ENCODE results near the gene NDRG3.
"Not testable (repeated sequence)": the region's sequence is repeated elsewhere in the genome, so short reads cannot be mapped to it uniquely, and the experiment has no call there.

NDRG3 gene

DNA sequence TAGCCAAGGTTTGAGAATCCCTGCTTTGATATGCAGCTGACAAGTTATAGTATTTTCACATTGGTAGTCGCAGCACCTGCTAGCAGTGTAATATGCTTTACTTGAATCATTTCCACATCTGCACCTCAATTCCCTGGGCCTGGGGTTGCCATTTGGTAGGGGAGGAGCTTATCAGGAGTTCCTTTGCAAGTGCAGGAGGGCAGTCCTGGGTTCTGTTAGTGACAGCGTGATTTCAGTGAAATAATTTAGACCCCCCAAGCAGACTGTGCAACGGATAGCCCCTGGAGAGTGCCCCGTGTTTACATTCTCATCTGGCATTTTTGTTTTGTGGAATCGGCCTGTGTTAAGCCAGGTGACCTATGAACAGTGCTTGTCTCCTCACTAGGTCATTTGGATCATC is 134.3 kb downstream of the NDRG3 start:
- no peak overlapping the region for H3K4me3 ChIP-seq (ENCODE audit: low read length in 2 of 2)
- no peak overlapping the region for H4K8ac ChIP-seq (ENCODE audit: low read depth, low read length)
- H3K27ac ChIP-seq (replicated peaks; ENCODE audit: low read length): no peak overlapping the region
- no peak overlapping the region for H3K14ac ChIP-seq (ENCODE audit: low read length)
- no peak overlapping the region for H4K91ac ChIP-seq (ENCODE audit: low read depth, low read length, poor library complexity)
- H3K4me2 ChIP-seq (ENCODE audit: insufficient read depth, low read length, poor library complexity, severe bottlenecking): no peak overlapping the region
- H2BK15ac ChIP-seq (ENCODE audit: low read length): no peak overlapping the region
- H3K9ac ChIP-seq (ENCODE audit: low read depth, low read length, poor library complexity): no peak overlapping the region
- H3K18ac ChIP-seq (ENCODE audit: low read length): no peak overlapping the region
- peaks cover 3% of the 10 kb centered on the region for H3K79me1 ChIP-seq (ENCODE audit: low read depth, low read length)
- WGBS, 2 donors (ENCODE audit: extremely low coverage in 2 of 2, insufficient read length in 2 of 2, insufficient replicate concordance in 1 of 2): no CpG with 5 or more reads among the region's 5 CpGs
- peaks cover 0 to 3% of the 10 kb centered on the region in 2 donors for H3K9me3 ChIP-seq (replicated peaks in 1 of 2; ENCODE audit: control insufficient read depth in 2 of 2, insufficient read depth in 1 of 2, low read depth in 1 of 2, low read length in 2 of 2)
- DNase-seq (ENCODE audit: low spot score): no peak
- no peak overlapping the region for H2AFZ ChIP-seq (ENCODE audit: low read length)
- H3K4me1 ChIP-seq (ENCODE audit: control insufficient read depth in 2 of 2, insufficient read depth in 1 of 2, low read depth in 1 of 2, low read length in 2 of 2): peaks cover 2 to 5% of the 10 kb centered on the region in 2 donors
- no peak overlapping the region for H2BK120ac ChIP-seq (ENCODE audit: low read depth, low read length)
- H3K4ac ChIP-seq (ENCODE audit: low read length): no peak overlapping the region
- no peak overlapping the region for H3K23ac ChIP-seq (ENCODE audit: low read depth, low read length, poor library complexity)
- no peak overlapping the region for H2BK5ac ChIP-seq (ENCODE audit: low read length)
- H3K36me3 ChIP-seq (replicated peaks in 1 of 2; ENCODE audit: control insufficient read depth in 2 of 2, insufficient read depth in 2 of 2, low read length in 2 of 2): peaks cover 46 to 78% of the 10 kb centered on the region in 2 donors
- no peaks in the 10 kb centered on the region for H3K27me3 ChIP-seq (ENCODE audit: control insufficient read depth in 3 of 3, insufficient read depth in 3 of 3, low read depth in 1 of 3, low read length in 3 of 3)
- no peak overlapping the region for H2AK5ac ChIP-seq (ENCODE audit: low read depth, low read length)
- no peak overlapping the region for H2BK12ac ChIP-seq (ENCODE audit: low read length)

DNA sequence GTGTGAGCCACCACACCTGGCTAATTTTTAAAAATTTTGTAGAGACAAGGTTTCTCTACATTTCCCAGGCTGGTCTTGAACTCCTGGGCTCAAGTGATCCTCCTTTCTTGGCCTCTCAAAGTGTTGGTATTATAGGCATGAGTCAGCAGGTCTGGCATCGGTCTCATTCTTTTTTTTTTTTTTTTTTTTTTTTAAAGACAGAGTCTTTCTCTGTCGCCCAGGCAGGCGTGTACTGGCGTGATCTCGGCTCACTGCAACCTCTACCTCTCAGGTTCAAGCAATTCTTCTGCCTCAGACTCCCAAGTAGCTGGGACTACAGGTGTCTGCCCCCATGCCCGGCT is 137.5 kb downstream of the NDRG3 start:
- Histone ChIP-seq H3K4me1 (ENCODE audit: control insufficient read depth in 2 of 2, insufficient read depth in 1 of 2, low read depth in 1 of 2, low read length in 2 of 2) (peaks cover 10 to 11% of the 10 kb centered on the region in 2 donors), H3K36me3 (replicated peaks in 1 of 2; ENCODE audit: control insufficient read depth in 2 of 2, insufficient read depth in 2 of 2, low read length in 2 of 2) (peaks cover 28 to 60% of the 10 kb centered on the region in 2 donors)
- not testable (repeated sequence) for H3K79me1 ChIP-seq (ENCODE audit: low read depth, low read length); H4K91ac ChIP-seq (ENCODE audit: low read depth, low read length, poor library complexity); H3K9ac ChIP-seq (ENCODE audit: low read depth, low read length, poor library complexity); H2AK5ac ChIP-seq (ENCODE audit: low read depth, low read length); H2BK15ac ChIP-seq (ENCODE audit: low read length); H2BK12ac ChIP-seq (ENCODE audit: low read length); H2BK120ac ChIP-seq (ENCODE audit: low read depth, low read length); H3K23ac ChIP-seq (ENCODE audit: low read depth, low read length, poor library complexity); H3K4me2 ChIP-seq (ENCODE audit: insufficient read depth, low read length, poor library complexity, severe bottlenecking); H2BK5ac ChIP-seq (ENCODE audit: low read length); H3K27ac ChIP-seq (replicated peaks; ENCODE audit: low read length); H2AFZ ChIP-seq (ENCODE audit: low read length); H4K8ac ChIP-seq (ENCODE audit: low read depth, low read length); H3K9me3 ChIP-seq (replicated peaks in 1 of 2; ENCODE audit: control insufficient read depth in 2 of 2, insufficient read depth in 1 of 2, low read depth in 1 of 2, low read length in 2 of 2); H3K18ac ChIP-seq (ENCODE audit: low read length); H3K27me3 ChIP-seq (ENCODE audit: control insufficient read depth in 3 of 3, insufficient read depth in 3 of 3, low read depth in 1 of 3, low read length in 3 of 3); H3K14ac ChIP-seq (ENCODE audit: low read length); DNase-seq (ENCODE audit: low spot score); H3K4me3 ChIP-seq (ENCODE audit: low read length in 2 of 2); H3K4ac ChIP-seq (ENCODE audit: low read length)
- no CpG with 5 or more reads among the region's 6 CpGs for WGBS, 2 donors (ENCODE audit: extremely low coverage in 2 of 2, insufficient read length in 2 of 2, insufficient replicate concordance in 1 of 2)

DNA sequence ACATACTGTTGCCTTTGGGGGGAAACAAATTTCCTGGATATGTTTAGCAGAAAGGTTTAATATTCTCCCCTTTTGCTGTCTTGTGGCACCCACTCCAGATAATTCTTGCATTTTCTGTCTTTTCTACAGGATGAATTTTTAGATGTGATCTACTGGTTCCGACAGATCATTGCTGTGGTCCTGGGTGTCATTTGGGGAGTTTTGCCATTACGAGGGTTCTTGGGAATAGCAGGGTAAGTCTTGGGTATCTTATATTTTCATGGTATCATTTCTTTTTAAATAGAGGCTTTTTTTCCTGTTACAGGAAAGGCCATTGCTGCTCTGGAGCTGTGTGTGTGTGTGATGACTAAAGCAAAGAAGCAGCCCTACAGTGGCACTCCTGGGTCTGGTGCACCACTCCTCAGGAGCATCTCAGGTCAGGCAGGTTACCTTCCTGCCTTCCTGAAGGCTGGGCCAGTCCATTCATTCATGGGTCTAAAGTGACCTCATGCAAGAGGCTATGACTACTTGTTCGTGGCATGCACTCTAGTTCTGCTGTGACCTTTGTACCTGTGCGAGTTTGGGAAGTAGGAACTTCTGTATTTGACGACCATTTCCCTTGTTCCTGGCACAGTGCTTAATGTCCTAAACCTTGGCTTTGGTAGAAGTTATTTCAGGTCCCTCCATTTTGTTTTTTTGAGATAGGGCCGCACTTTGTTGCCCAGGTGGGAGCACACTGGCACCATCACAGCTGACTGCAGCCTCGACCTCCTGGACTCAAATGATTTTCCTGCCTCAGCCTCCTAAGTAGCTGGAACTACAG is 138.1 kb downstream of the NDRG3 start:
- Histone ChIP-seq H2AFZ (ENCODE audit: low read length) (no peak overlapping the region), H4K91ac (ENCODE audit: low read depth, low read length, poor library complexity) (no peak overlapping the region), H2BK120ac (ENCODE audit: low read depth, low read length) (no peak overlapping the region), H3K4me3 (ENCODE audit: low read length in 2 of 2) (peak overlapping the region in 1 of 2 donors; percentile 18), H3K23ac (ENCODE audit: low read depth, low read length, poor library complexity) (no peak overlapping the region), H2AK5ac (ENCODE audit: low read depth, low read length) (no peak overlapping the region), H2BK15ac (ENCODE audit: low read length) (no peak overlapping the region), H3K9me3 (replicated peaks in 1 of 2; ENCODE audit: control insufficient read depth in 2 of 2, insufficient read depth in 1 of 2, low read depth in 1 of 2, low read length in 2 of 2) (peaks cover 0 to 3% of the 10 kb centered on the region in 2 donors), H3K18ac (ENCODE audit: low read length) (no peak overlapping the region), H3K27me3 (ENCODE audit: control insufficient read depth in 3 of 3, insufficient read depth in 3 of 3, low read depth in 1 of 3, low read length in 3 of 3) (no peaks in the 10 kb centered on the region), H2BK12ac (ENCODE audit: low read length) (no peak overlapping the region), H3K9ac (ENCODE audit: low read depth, low read length, poor library complexity) (no peak overlapping the region), H3K4me1 (ENCODE audit: control insufficient read depth in 2 of 2, insufficient read depth in 1 of 2, low read depth in 1 of 2, low read length in 2 of 2) (peaks cover 10 to 11% of the 10 kb centered on the region in 2 donors), H3K79me1 (ENCODE audit: low read depth, low read length) (peaks cover 7% of the 10 kb centered on the region), H4K8ac (ENCODE audit: low read depth, low read length) (no peak overlapping the region), H3K4ac (ENCODE audit: low read length) (no peak overlapping the region), H3K27ac (replicated peaks; ENCODE audit: low read length) (no peak overlapping the region), H3K4me2 (ENCODE audit: insufficient read depth, low read length, poor library complexity, severe bottlenecking) (no peak overlapping the region), H3K36me3 (replicated peaks in 1 of 2; ENCODE audit: control insufficient read depth in 2 of 2, insufficient read depth in 2 of 2, low read length in 2 of 2) (peaks cover 26 to 55% of the 10 kb centered on the region in 2 donors), H3K14ac (ENCODE audit: low read length) (no peak overlapping the region), H2BK5ac (ENCODE audit: low read length) (no peak overlapping the region)
- no CpG with 5 or more reads among the region's 7 CpGs for WGBS, 2 donors (ENCODE audit: extremely low coverage in 2 of 2, insufficient read length in 2 of 2, insufficient replicate concordance in 1 of 2)
- no peak for DNase-seq (ENCODE audit: low spot score)

DNA sequence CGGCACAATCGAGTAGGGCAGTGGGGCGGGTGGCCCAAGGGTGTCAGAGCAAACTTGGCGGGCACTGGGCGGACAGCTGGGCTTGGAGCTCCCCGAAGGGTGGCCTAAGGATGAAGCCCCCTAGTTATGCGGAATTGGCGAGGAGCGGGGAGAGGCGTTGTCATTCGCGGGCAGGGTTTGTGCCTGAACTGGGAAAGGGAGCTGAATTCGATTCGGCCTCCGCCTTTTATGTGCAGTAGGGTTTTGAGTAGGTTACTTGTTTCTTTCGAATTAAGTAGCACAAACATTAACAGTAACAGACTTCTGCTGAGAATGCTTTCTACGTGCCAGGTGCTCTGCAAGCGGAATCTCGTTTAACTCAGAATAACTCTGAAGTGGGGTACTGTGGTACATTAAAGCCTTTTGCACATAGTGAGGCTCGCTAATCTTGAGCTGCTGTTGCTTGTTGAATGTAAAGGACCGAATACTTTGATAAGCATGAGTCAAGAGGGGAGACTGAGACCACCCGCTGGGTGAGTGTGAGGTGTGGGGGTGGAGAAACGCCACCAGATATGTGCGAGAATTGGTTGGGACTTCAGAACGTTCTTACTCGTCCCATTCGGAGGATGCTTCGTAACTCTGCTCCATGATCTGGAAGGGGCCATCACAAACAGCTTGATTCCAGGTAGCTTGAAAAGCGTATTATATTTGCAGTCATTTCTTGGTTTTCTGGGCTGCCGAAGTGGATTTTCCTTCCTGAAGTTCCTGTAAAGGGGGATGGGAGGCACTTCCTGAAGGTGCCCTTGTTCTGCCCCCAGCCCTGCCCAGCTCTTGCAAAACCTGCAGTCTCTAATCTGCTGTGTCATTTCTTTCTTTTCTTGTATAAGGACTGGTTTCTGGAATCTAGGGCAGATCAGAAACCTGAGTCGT is 139.5 kb downstream of the NDRG3 start:
- Histone ChIP-seq H3K14ac (ENCODE audit: low read length) (no peak overlapping the region), H2BK15ac (ENCODE audit: low read length) (no peak overlapping the region), H3K4ac (ENCODE audit: low read length) (no peak overlapping the region), H4K8ac (ENCODE audit: low read depth, low read length) (no peak overlapping the region), H3K23ac (ENCODE audit: low read depth, low read length, poor library complexity) (peak overlapping the region; percentile 66), H3K9ac (ENCODE audit: low read depth, low read length, poor library complexity) (peak overlapping the region; percentile 97), H3K18ac (ENCODE audit: low read length) (no peak overlapping the region), H3K4me3 (ENCODE audit: low read length in 2 of 2) (peak overlapping the region; percentile 93 to 94), H2BK5ac (ENCODE audit: low read length) (no peak overlapping the region), H2BK12ac (ENCODE audit: low read length) (no peak overlapping the region), H3K4me1 (ENCODE audit: control insufficient read depth in 2 of 2, insufficient read depth in 1 of 2, low read depth in 1 of 2, low read length in 2 of 2) (peaks cover 10 to 11% of the 10 kb centered on the region in 2 donors), H3K9me3 (replicated peaks in 1 of 2; ENCODE audit: control insufficient read depth in 2 of 2, insufficient read depth in 1 of 2, low read depth in 1 of 2, low read length in 2 of 2) (peaks cover 0 to 3% of the 10 kb centered on the region in 2 donors), H3K79me1 (ENCODE audit: low read depth, low read length) (peaks cover 7% of the 10 kb centered on the region), H3K36me3 (replicated peaks in 1 of 2; ENCODE audit: control insufficient read depth in 2 of 2, insufficient read depth in 2 of 2, low read length in 2 of 2) (peaks cover 14 to 41% of the 10 kb centered on the region in 2 donors), H3K27me3 (ENCODE audit: control insufficient read depth in 3 of 3, insufficient read depth in 3 of 3, low read depth in 1 of 3, low read length in 3 of 3) (no peaks in the 10 kb centered on the region), H4K91ac (ENCODE audit: low read depth, low read length, poor library complexity) (no peak overlapping the region), H2BK120ac (ENCODE audit: low read depth, low read length) (no peak overlapping the region), H3K4me2 (ENCODE audit: insufficient read depth, low read length, poor library complexity, severe bottlenecking) (peak overlapping the region; percentile 79), H3K27ac (replicated peaks; ENCODE audit: low read length) (no peak overlapping the region), H2AK5ac (ENCODE audit: low read depth, low read length) (peak overlapping the region; percentile 30), H2AFZ (ENCODE audit: low read length) (peak overlapping the region; percentile 93)
- DNase-seq (ENCODE audit: low spot score): no peak
- WGBS, 2 donors (ENCODE audit: extremely low coverage in 2 of 2, insufficient read length in 2 of 2, insufficient replicate concordance in 1 of 2): no CpG with 5 or more reads among the region's 31 CpGs
